IMR-90 (cell line): ENCODE measurements around the gene CCND1. TPM values are rescaled to one million over a fixed set of nuclear protein-coding genes. Genes with fewer than 3 reads are reported as not detected.

Experiments used
- ATAC-seq: fragments of 200-7000 bp; cut with Tn5 transposase; 2 replicates; pipeline ENCODE4 v1.9.1; 2020; ENCODE audit warnings: low read depth, mild to moderate bottlenecking, moderate library complexity
- BruUV-seq: library from RNA; stranded (reverse); fragments of 400-500 nt; replicated peaks from 2 replicates; lab custom pipeline; 2021; lab: Mats Ljungman, UMichigan
- CTCF ChIA-PET: fragments of 300-600 bp; formaldehyde crosslinking; extraction: SDS; loops from one replicate; lab custom pipeline; 2021; ENCODE audit warnings: antibody characterized with exemption; lab: Yijun Ruan, JAX
- POLR2A ChIA-PET: fragments of 300-600 bp; sonication (Branson Sonifier 250); formaldehyde crosslinking; loops from one replicate; lab custom pipeline; 2022; ENCODE audit warnings: antibody characterized with exemption; ENCODE audit not compliant: unreplicated experiment; lab: Charles Lee
- DNase-seq: peaks from one replicate; pipeline ENCODE4 v3.0.0; 2013
- H2AFZ ChIP-seq: replicated peaks from 2 replicates; pipeline ENCODE3; 2013; ENCODE audit warnings: low read length, mild to moderate bottlenecking; ENCODE audit not compliant: poor library complexity
- H2AK5ac ChIP-seq: 2 replicates; pipeline ENCODE4 v1.6.1; 2013; ENCODE audit warnings: low read depth, low read length, inconsistent platforms
- H2AK9ac ChIP-seq: replicated peaks from 2 replicates; pipeline ENCODE3; 2013; ENCODE audit warnings: mild to moderate bottlenecking, low read depth, low read length, moderate library complexity; ENCODE audit not compliant: poor library complexity
- H2BK120ac ChIP-seq: 2 replicates; pipeline ENCODE4 v1.6.1; 2013; ENCODE audit warnings: low read depth, low read length, inconsistent platforms
- H2BK15ac ChIP-seq: 3 replicates; pipeline ENCODE4 v1.6.1; 2013; ENCODE audit warnings: low read depth, low read length, inconsistent platforms
- H2BK20ac ChIP-seq: 2 replicates; pipeline ENCODE4 v1.6.1; 2013; ENCODE audit warnings: low read depth, mild to moderate bottlenecking, inconsistent platforms, low read length, moderate library complexity
- H2BK5ac ChIP-seq: 2 replicates; pipeline ENCODE4 v1.6.1; 2013; ENCODE audit warnings: mild to moderate bottlenecking, low read depth, low read length, inconsistent platforms; ENCODE audit not compliant: poor library complexity, severe bottlenecking
- H3K14ac ChIP-seq: replicated peaks from 2 replicates; pipeline ENCODE4 v1.6.1; 2013; ENCODE audit warnings: low read depth, low read length, inconsistent platforms
- H3K18ac ChIP-seq: 2 replicates; pipeline ENCODE4 v1.6.1; 2013; ENCODE audit warnings: low read depth, low read length, control low read depth
- H3K23ac ChIP-seq: 2 replicates; pipeline ENCODE4 v1.6.1; 2013; ENCODE audit warnings: low read depth, low read length, inconsistent platforms
- H3K27ac ChIP-seq: 2 replicates; pipeline ENCODE4 v1.5.1; 2013; ENCODE audit warnings: mild to moderate bottlenecking, control low read depth, low read length; ENCODE audit not compliant: insufficient read depth
- H3K27me3 ChIP-seq: 2 replicates; pipeline ENCODE4 v1.6.1; 2013; ENCODE audit warnings: low read length; ENCODE audit not compliant: control insufficient read depth, insufficient read depth
- H3K36me3 ChIP-seq: 2 replicates; pipeline ENCODE4 v1.6.1; 2013; ENCODE audit warnings: low read length, mixed read lengths; ENCODE audit not compliant: control insufficient read depth, insufficient read depth
- H3K4ac ChIP-seq: 2 replicates; pipeline ENCODE4 v1.6.1; 2013; ENCODE audit warnings: low read depth, low read length, inconsistent platforms
- H3K4me1 ChIP-seq: 2 replicates; pipeline ENCODE4 v1.6.1; 2013; ENCODE audit warnings: low read length, mixed read lengths; ENCODE audit not compliant: control insufficient read depth, insufficient read depth
- H3K4me2 ChIP-seq: 2 replicates; pipeline ENCODE4 v1.6.1; 2013; ENCODE audit warnings: low read depth, mild to moderate bottlenecking, control low read depth, low read length, moderate library complexity
- H3K4me3 ChIP-seq: 2 replicates; pipeline ENCODE4 v1.5.1; 2013; ENCODE audit warnings: low read depth, mild to moderate bottlenecking, control low read depth, low read length, moderate library complexity; ENCODE audit not compliant: insufficient read depth
- H3K56ac ChIP-seq: 2 replicates; pipeline ENCODE4 v1.6.1; 2013; ENCODE audit warnings: low read length, inconsistent platforms; ENCODE audit not compliant: insufficient read depth; ENCODE audit errors: extremely low read depth
- H3K79me1 ChIP-seq, 2 experiments: 2 replicates each; pipeline ENCODE4 v1.6.1; 2013; ENCODE audit warnings: low read length in 2 of 2, inconsistent platforms in 1 of 2, low read depth in 1 of 2
- H3K9ac ChIP-seq: 2 replicates; pipeline ENCODE4 v1.6.1; 2013; ENCODE audit warnings: low read depth, low read length, control low read depth
- H3K9me1 ChIP-seq: 2 replicates; pipeline ENCODE4 v1.6.1; 2013; ENCODE audit warnings: low read length, inconsistent platforms; ENCODE audit not compliant: insufficient read depth
- H3K9me3 ChIP-seq: 2 replicates; pipeline ENCODE4 v1.6.1; 2013; ENCODE audit warnings: low read length; ENCODE audit not compliant: control insufficient read depth, insufficient read depth
- H4K20me1 ChIP-seq: 2 replicates; pipeline ENCODE4 v1.6.1; 2013; ENCODE audit warnings: low read length, inconsistent platforms; ENCODE audit not compliant: insufficient read depth
- H4K5ac ChIP-seq: 2 replicates; pipeline ENCODE4 v1.6.1; 2013; ENCODE audit warnings: mild to moderate bottlenecking, low read depth, low read length, control low read depth
- H4K8ac ChIP-seq, 2 experiments: 2 replicates each; pipeline ENCODE4 v1.6.1; 2013; ENCODE audit warnings: low read depth in 2 of 2, low read length in 2 of 2, control low read depth in 1 of 2, inconsistent platforms in 1 of 2
- H4K91ac ChIP-seq: 2 replicates; pipeline ENCODE4 v1.6.1; 2013; ENCODE audit warnings: low read depth, low read length, inconsistent platforms; ENCODE audit not compliant: insufficient read depth
- BHLHE40 ChIP-seq: fragments of 150-350 bp; IDR thresholded peaks from 2 replicates; pipeline ENCODE4 v1.6.1; 2016; ENCODE audit warnings: mild to moderate bottlenecking, low read depth, low read length
- CEBPB ChIP-seq: IDR thresholded peaks from 2 replicates; pipeline ENCODE4 v1.6.1; 2012; ENCODE audit warnings: low read depth, low read length, improper control_type of control experiment
- CHD1 ChIP-seq: IDR thresholded peaks from 2 replicates; pipeline ENCODE4 v1.6.1; 2012; ENCODE audit warnings: low read depth, low read length, improper control_type of control experiment
- FOS ChIP-seq: fragments of 150-350 bp; IDR thresholded peaks from 2 replicates; pipeline ENCODE4 v1.6.1; 2016; ENCODE audit warnings: low read depth, low read length
- MAZ ChIP-seq: IDR thresholded peaks from 2 replicates; pipeline ENCODE4 v1.6.1; 2012; ENCODE audit warnings: low read depth, mild to moderate bottlenecking, low read length, improper control_type of control experiment, moderate library complexity, borderline replicate concordance
- MXI1 ChIP-seq: IDR thresholded peaks from 2 replicates; pipeline ENCODE4 v1.6.1; 2012; ENCODE audit warnings: low read depth, mild to moderate bottlenecking, low read length, moderate library complexity, borderline replicate concordance
- NFE2L2 ChIP-seq: fragments of 150-350 bp; IDR thresholded peaks from 2 replicates; pipeline ENCODE4 v1.6.1; 2016; ENCODE audit warnings: low read depth, mild to moderate bottlenecking, low read length
- POLR2A ChIP-seq: IDR thresholded peaks from 2 replicates; pipeline ENCODE4 v1.6.1; 2012; ENCODE audit warnings: mild to moderate bottlenecking, low read depth, low read length
- RAD21 ChIP-seq: IDR thresholded peaks from 2 replicates; pipeline ENCODE4 v1.6.1; 2012; ENCODE audit warnings: low read length, improper control_type of control experiment
- RCOR1 ChIP-seq: IDR thresholded peaks from 2 replicates; pipeline ENCODE4 v1.6.1; 2012; ENCODE audit warnings: mild to moderate bottlenecking, low read length, improper control_type of control experiment; ENCODE audit not compliant: insufficient replicate concordance
- RFX5 ChIP-seq: IDR thresholded peaks from 2 replicates; pipeline ENCODE4 v1.8.0; 2012; ENCODE audit warnings: low read depth, mild to moderate bottlenecking, low read length, moderate library complexity
- SMC3 ChIP-seq: fragments of 150-350 bp; IDR thresholded peaks from 2 replicates; pipeline ENCODE4 v1.6.1; 2016; ENCODE audit warnings: low read depth, mild to moderate bottlenecking, antibody characterized with exemption, low read length, moderate library complexity
- WGBS, 2 experiments: methylation state at CpG; one replicate each; pipeline versions ENCODE4 v1.1.5 to v1.1.7; 2013; ENCODE audit warnings: missing lambda C conversion rate in 2 of 2; ENCODE audit not compliant: insufficient read length in 1 of 2; ENCODE audit errors: extremely low coverage in 2 of 2; 5-methylcytosine and 5-hydroxymethylcytosine counted together
- dilution Hi-C: fragments of 300-500 bp; cut with HindIII; formaldehyde crosslinking; loops from one replicate; pipeline ENCODE4 v1.14.3; 2018; ENCODE audit warnings: low sequenced_read_pairs; ENCODE audit not compliant: unreplicated experiment
- in situ Hi-C: fragments of 300-500 bp; cut with MboI; formaldehyde crosslinking; loops from 3 replicates; pipeline ENCODE4 v1.14.3; 2019; ENCODE audit warnings: low sequenced_read_pairs, inconsistent platforms, mixed read lengths
- intact Hi-C: fragments of 100-400 bp; cut with micrococcal nuclease; formaldehyde crosslinking; loops from 2 replicates; pipeline ENCODE4 v1.10.0; 2022
- polyA plus RNA-seq, 3 experiments: library from polyadenylated mRNA; depleted of rRNA; stranded (reverse); fragments of >200 nt; gene quantifications; 2 replicates each; pipeline ENCODE4 v1.2.3, GENCODE V29; 2012; ENCODE audit warnings: low replicate concordance in 1 of 3
- total RNA-seq: library from RNA; depleted of rRNA; stranded (reverse); fragments of >200 nt; gene quantifications from 2 replicates; pipeline ENCODE4 v1.2.3, GENCODE V29; 2012
- TF ChIP-seq, protein P1 (sequence below): fragments of 150-350 bp; IDR thresholded peaks from 2 replicates; pipeline ENCODE4 v1.6.1; 2017; ENCODE audit warnings: mild to moderate bottlenecking, antibody characterized with exemption, low read length, low read depth
- TF ChIP-seq, protein P2 (sequence below): conservative IDR thresholded peaks from 2 replicates; pipeline ENCODE4 v1.5.1; 2012; ENCODE audit warnings: mild to moderate bottlenecking, low read depth, low read length, improper control_type of control experiment
- TF ChIP-seq, protein P3 (sequence below): fragments of 150-350 bp; IDR thresholded peaks from 2 replicates; pipeline ENCODE4 v1.6.1; 2016; ENCODE audit warnings: low read depth, mild to moderate bottlenecking, low read length, moderate library complexity, borderline replicate concordance

The CCND1 gene
- total and polyA plus RNA-seq, 2 of the 4 experiments (the other 2 are of a cell fraction) = 481 to 748 TPM

DNA sequence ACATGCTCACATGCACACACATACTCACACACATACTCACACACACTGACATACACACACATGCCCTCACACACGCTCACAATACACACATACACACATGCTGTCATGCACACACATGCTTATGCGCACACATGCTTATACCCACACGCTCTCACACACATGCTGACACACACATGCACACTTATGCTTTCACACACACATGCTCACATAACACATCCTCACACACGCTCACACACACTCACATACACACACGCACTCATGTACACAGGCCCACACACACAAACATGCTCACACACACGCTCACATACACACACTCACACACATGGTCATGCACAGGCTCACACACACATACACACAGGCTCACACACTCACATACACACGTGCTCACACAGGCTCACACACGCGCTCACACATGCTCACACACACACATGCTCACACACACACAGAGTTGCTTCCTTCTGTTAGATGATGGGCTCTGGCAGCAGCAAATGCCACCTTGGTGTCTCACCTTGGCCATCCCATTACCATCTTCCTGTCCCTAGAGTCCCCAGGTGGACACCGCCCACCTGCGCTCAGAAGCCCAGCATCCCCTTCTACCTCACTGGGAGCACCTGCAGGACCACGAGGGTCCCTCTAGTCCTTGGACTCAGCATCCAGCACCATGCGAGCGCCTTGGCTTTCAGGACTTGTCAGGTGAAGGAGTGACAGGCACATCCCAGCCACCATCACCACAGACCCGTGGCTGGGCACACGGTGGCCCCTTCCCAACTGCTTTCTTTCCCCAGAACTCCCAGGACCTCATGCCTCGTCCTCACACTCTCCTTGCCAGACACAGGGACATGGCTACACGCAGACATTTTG, 44.9 kb upstream of the CCND1 start:
- no peaks in the 10 kb centered on the region for H3K36me3 ChIP-seq
- no peak overlapping the region for H4K8ac ChIP-seq
- H2BK15ac ChIP-seq = no peak overlapping the region
- H2AFZ ChIP-seq = no peak overlapping the region
- CTCF ChIA-PET = no interaction called here
- H2AK5ac ChIP-seq = peak overlapping the region; percentile 72
- 77% methylated on average over 8 of the region's 18 CpGs; no CpG with 5 or more reads in 1 of the 2 experiments for WGBS, 2 experiments
- POLR2A ChIA-PET = no interaction called here
- H2AK9ac ChIP-seq = no peak overlapping the region
- H3K4ac ChIP-seq = no peak overlapping the region
- H3K4me1 ChIP-seq = no peaks in the 10 kb centered on the region
- no peak overlapping the region for H3K56ac ChIP-seq
- H3K27me3 ChIP-seq = no peaks in the 10 kb centered on the region
- intact Hi-C loops = no loop called here
- no peak overlapping the region for H3K4me3 ChIP-seq
- H2BK120ac ChIP-seq = no peak overlapping the region
- no peak overlapping the region for H3K4me2 ChIP-seq
- ATAC-seq = no peak
- BruUV-seq = no TSS peak
- no peak overlapping the region for H4K5ac ChIP-seq
- H2BK20ac ChIP-seq = no peak overlapping the region
- no peak overlapping the region for H3K18ac ChIP-seq
- dilution Hi-C loops = no loop called here
- H3K9me1 ChIP-seq = peaks cover 8% of the 10 kb centered on the region
- in situ Hi-C loops = no loop called here
- H2BK5ac ChIP-seq = no peak overlapping the region
- no peak overlapping the region for H3K9ac ChIP-seq
- no peak overlapping the region for H4K91ac ChIP-seq
- H4K20me1 ChIP-seq = no peaks in the 10 kb centered on the region
- H3K27ac ChIP-seq = no peak overlapping the region
- H3K79me1 ChIP-seq = no peaks in the 10 kb centered on the region
- no peak overlapping the region for H3K23ac ChIP-seq
- DNase-seq = no peak
- H3K14ac ChIP-seq = no peak overlapping the region; the same call in 1 of the 2 replicates
- peaks cover 2% of the 10 kb centered on the region; the same call in 1 of the 2 replicates for H3K9me3 ChIP-seq
- TF ChIP-seq CHD1 (no peak), FOS (no peak), SMC3 (no peak), RFX5 (no peak), NFE2L2 (no peak), RCOR1 (no peak), MXI1 (no peak), MAZ (no peak), BHLHE40 (no peak), POLR2A (no peak), RAD21 (no peak), CEBPB (no peak)
- TF ChIP-seq, protein P1, sequence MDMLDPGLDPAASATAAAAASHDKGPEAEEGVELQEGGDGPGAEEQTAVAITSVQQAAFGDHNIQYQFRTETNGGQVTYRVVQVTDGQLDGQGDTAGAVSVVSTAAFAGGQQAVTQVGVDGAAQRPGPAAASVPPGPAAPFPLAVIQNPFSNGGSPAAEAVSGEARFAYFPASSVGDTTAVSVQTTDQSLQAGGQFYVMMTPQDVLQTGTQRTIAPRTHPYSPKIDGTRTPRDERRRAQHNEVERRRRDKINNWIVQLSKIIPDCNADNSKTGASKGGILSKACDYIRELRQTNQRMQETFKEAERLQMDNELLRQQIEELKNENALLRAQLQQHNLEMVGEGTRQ = no peak
- TF ChIP-seq, protein P2, sequence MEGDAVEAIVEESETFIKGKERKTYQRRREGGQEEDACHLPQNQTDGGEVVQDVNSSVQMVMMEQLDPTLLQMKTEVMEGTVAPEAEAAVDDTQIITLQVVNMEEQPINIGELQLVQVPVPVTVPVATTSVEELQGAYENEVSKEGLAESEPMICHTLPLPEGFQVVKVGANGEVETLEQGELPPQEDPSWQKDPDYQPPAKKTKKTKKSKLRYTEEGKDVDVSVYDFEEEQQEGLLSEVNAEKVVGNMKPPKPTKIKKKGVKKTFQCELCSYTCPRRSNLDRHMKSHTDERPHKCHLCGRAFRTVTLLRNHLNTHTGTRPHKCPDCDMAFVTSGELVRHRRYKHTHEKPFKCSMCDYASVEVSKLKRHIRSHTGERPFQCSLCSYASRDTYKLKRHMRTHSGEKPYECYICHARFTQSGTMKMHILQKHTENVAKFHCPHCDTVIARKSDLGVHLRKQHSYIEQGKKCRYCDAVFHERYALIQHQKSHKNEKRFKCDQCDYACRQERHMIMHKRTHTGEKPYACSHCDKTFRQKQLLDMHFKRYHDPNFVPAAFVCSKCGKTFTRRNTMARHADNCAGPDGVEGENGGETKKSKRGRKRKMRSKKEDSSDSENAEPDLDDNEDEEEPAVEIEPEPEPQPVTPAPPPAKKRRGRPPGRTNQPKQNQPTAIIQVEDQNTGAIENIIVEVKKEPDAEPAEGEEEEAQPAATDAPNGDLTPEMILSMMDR = no peak
- TF ChIP-seq, protein P3, sequence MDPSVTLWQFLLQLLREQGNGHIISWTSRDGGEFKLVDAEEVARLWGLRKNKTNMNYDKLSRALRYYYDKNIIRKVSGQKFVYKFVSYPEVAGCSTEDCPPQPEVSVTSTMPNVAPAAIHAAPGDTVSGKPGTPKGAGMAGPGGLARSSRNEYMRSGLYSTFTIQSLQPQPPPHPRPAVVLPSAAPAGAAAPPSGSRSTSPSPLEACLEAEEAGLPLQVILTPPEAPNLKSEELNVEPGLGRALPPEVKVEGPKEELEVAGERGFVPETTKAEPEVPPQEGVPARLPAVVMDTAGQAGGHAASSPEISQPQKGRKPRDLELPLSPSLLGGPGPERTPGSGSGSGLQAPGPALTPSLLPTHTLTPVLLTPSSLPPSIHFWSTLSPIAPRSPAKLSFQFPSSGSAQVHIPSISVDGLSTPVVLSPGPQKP = no peak
